ENCODE measurements around the gene INTS15. TPM values are rescaled to one million over a fixed set of nuclear protein-coding genes. Genes with fewer than 3 reads are reported as not detected.

The INTS15 gene
- total and polyA plus RNA-seq, 2 experiments from 2014 or later = 7.0 to 27.0 TPM

DNA sequence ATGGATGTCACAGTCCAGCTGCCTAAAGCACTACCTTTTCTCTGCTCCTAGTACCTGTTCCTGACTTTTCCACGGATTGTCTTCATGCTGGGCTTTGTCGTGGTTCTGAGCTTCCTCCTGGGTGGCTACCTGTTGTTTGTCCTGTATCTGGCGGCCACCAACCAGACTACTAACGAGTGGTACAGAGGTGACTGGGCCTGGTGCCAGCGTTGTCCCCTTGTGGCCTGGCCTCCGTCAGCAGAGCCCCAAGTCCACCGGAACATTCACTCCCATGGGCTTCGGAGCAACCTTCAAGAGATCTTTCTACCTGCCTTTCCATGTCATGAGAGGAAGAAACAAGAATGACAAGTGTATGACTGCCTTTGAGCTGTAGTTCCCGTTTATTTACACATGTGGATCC, 1.3 kb upstream of the INTS15 start (continued):
- TF ChIP-seq, protein P1, sequence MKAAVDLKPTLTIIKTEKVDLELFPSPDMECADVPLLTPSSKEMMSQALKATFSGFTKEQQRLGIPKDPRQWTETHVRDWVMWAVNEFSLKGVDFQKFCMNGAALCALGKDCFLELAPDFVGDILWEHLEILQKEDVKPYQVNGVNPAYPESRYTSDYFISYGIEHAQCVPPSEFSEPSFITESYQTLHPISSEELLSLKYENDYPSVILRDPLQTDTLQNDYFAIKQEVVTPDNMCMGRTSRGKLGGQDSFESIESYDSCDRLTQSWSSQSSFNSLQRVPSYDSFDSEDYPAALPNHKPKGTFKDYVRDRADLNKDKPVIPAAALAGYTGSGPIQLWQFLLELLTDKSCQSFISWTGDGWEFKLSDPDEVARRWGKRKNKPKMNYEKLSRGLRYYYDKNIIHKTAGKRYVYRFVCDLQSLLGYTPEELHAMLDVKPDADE (IDR thresholded peaks at IDR 0.05) = no peak
- no peak for TF ChIP-seq STAT1 (IDR thresholded peaks at IDR 0.05; ENCODE audit: unreplicated experiment)
- no peak for TF ChIP-seq CREB1 (CRISPR knock-in tag; IDR thresholded peaks at IDR 0.05; ENCODE audit: low read depth)
- TF ChIP-seq EZH2phosphoT487 (IDR thresholded peaks at IDR 0.05; ENCODE audit: unreplicated experiment) = no peak
- TF ChIP-seq NANOG (IDR thresholded peaks at IDR 0.05; ENCODE audit: borderline replicate concordance) = no peak
- TF ChIP-seq, protein P2, sequence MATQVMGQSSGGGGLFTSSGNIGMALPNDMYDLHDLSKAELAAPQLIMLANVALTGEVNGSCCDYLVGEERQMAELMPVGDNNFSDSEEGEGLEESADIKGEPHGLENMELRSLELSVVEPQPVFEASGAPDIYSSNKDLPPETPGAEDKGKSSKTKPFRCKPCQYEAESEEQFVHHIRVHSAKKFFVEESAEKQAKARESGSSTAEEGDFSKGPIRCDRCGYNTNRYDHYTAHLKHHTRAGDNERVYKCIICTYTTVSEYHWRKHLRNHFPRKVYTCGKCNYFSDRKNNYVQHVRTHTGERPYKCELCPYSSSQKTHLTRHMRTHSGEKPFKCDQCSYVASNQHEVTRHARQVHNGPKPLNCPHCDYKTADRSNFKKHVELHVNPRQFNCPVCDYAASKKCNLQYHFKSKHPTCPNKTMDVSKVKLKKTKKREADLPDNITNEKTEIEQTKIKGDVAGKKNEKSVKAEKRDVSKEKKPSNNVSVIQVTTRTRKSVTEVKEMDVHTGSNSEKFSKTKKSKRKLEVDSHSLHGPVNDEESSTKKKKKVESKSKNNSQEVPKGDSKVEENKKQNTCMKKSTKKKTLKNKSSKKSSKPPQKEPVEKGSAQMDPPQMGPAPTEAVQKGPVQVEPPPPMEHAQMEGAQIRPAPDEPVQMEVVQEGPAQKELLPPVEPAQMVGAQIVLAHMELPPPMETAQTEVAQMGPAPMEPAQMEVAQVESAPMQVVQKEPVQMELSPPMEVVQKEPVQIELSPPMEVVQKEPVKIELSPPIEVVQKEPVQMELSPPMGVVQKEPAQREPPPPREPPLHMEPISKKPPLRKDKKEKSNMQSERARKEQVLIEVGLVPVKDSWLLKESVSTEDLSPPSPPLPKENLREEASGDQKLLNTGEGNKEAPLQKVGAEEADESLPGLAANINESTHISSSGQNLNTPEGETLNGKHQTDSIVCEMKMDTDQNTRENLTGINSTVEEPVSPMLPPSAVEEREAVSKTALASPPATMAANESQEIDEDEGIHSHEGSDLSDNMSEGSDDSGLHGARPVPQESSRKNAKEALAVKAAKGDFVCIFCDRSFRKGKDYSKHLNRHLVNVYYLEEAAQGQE (IDR thresholded peaks at IDR 0.05; ENCODE audit: unreplicated experiment) = no peak
- TF ChIP-seq EZH2 (IDR thresholded peaks at IDR 0.05; ENCODE audit: low read depth, unreplicated experiment) = no peak
- no peak for TF ChIP-seq ZNF114 (CRISPR knock-in tag; IDR thresholded peaks at IDR 0.05)
- TF ChIP-seq ZNF331 (CRISPR knock-in tag; IDR thresholded peaks at IDR 0.05; ENCODE audit: low read depth) = no peak
- TF ChIP-seq POLR2AphosphoS5 (IDR thresholded peaks at IDR 0.05; ENCODE audit: low read depth) = no peak

DNA sequence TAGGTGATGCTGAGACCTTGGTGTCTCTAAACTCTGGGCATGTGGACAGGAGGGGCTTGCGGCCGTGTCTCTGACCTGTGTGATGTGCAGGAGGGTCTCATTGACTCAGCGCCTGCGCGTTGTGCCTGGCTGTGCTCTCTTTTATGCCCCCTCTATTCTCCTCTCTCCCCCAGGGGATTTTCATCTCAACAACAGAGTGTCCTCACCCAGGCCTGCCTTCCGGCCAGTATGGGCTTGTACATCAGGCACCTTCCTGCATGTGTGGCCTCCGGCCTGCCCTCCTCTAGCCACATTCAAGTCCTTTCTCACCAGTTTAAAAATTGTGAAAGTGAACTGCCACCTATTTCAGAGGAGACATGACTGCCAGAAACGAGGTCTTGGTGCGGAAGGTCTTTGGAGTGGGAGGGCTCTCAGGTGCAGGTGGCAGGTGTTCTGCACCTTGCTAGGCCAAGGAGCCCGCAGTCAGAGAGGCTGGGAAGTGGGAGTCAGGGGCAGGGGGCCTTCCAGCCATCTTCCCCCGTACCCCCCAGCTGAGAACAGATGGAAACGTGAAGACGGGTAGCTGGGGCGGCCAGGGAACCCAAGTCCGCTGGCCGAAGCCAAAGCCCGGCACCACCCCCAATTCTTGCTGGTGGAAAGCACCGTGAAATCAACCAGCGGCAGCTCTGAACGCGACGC, 531 bp upstream of the INTS15 start:
- peak; percentile 21 for DNase-seq (ENCODE audit: low spot score)
- ATAC-seq = peak; percentile 31
- Mint-ChIP-seq H3K36me3 (ENCODE audit: low read depth) (peaks cover 67% of the 10 kb centered on the region), H3K27me3 (ENCODE audit: insufficient read depth, low read depth, poor library complexity) (peaks cover 3% of the 10 kb centered on the region), H3K4me3 (peak overlapping the region; percentile 73), H3K4me1 (peaks cover 8% of the 10 kb centered on the region; the same call in 2 of the 3 replicates), H3K27ac (no peak overlapping the region), H3K9me3 (no peaks in the 10 kb centered on the region)
- Histone ChIP-seq H3K27me3 (ENCODE audit: insufficient read depth) (no peaks in the 10 kb centered on the region), H3K27ac (ENCODE audit: low read depth) (no peak overlapping the region), H3K4me2 (peak overlapping the region; percentile 82), H2AFZ (peak overlapping the region; percentile 78; the same call in 1 of the 2 replicates), H3K9me2 (ENCODE audit: insufficient read depth) (no peaks in the 10 kb centered on the region), H3F3A (replicated peaks; ENCODE audit: low read depth) (peaks cover 5% of the 10 kb centered on the region; the same call in 1 of the 2 replicates), H3K4me1 (ENCODE audit: insufficient read depth) (0 out of 2 replicates have a peak, but pooled peaks cover 4% of the 10 kb centered on the region), H4K20me1 (replicated peaks; ENCODE audit: insufficient read depth) (peaks cover 11% of the 10 kb centered on the region; the same call in 1 of the 2 replicates), H3K4me3 (peak overlapping the region; percentile 55), H3K36me3 (ENCODE audit: insufficient read depth) (0 out of 2 replicates have a peak, but pooled peaks cover 7% of the 10 kb centered on the region), H3K79me2 (replicated peaks; ENCODE audit: insufficient read depth) (peaks cover 8% of the 10 kb centered on the region; the same call in 1 of the 2 replicates)
- TF ChIP-seq CREB1 (CRISPR knock-in tag; IDR thresholded peaks at IDR 0.05; ENCODE audit: low read depth) (no peak), POLR2AphosphoS5 (IDR thresholded peaks at IDR 0.05; ENCODE audit: low read depth) (no peak)

All from GM23338 (cell line).